Measurements from ENCODE around the gene ZNF566. TPM values are rescaled to one million over a fixed set of nuclear protein-coding genes. Genes with fewer than 3 reads are reported as not detected.
A peak's percentile ranks its signal among the peaks of the same experiment; 100 is the strongest.

ZNF566 gene
- total RNA-seq (1 to 10 TPM; 8.2 to 9.0 TPM), polyA plus RNA-seq (12.9 TPM)

DNA sequence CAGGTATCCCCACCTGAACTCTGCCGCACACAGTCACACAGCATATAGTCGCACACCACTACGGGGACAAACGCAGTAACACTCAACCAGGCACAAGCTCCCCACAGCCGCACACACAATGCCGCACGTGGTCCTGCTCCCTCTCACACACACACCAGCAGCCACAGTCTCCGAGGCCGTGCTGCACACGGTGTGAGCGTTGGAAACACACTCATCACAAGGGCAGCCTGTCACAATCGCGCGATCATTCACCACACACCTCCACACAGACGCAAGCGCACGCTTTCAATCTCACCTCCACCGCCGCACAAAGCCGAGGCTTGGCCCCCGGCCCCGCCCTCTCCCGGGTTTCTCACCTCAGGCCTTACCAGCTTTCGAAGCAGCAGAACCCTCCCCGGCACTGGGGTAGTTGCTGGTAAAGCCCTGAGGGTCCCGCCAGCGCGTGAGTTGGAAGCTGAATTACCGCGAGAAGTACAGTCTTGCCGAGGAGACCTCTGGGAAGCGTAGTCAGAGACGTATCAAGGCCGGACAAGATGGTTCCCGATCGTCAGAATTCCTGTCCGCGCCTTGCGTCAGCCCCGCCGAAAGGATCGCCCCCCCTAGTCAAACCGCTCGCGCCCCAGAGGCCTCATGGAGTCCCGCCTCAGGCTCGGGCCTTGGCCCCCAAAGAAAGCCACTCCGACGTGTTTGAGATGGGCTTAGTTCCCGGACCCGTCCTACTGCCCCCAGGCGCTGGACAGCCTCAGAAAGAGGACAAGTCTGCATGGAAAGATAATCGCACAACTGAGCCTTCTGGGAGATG, at the start of gene ZNF566:
TSS of gene ZNF566 (minus strand) at position 444 of the 802 bp plus-strand sequence. CDS start 13,004 bp downstream, outside the sequence.
- peaks cover 0 to 14% (median 11%) of the 10 kb centered on the region in 5 donors for H3K9me3 Mint-ChIP-seq
- H3K4me1 Mint-ChIP-seq, result peaks cover 34 to 42% (median 40%) of the 10 kb centered on the region in 3 donors
- no peaks in the 10 kb centered on the region for H3K9me3 ChIP-seq (ENCODE audit: low read length)
- H3K36me3 Mint-ChIP-seq, result peaks cover 3 to 25% (median 17%) of the 10 kb centered on the region in 3 donors
- H3K4me3 ChIP-seq (ENCODE audit: low read length), result peak within 1 kb of the TSS; percentile 99
- H3K36me3 ChIP-seq (ENCODE audit: insufficient read depth, low read length), result no peaks in the 10 kb centered on the region
- H3K27ac Mint-ChIP-seq, result peak within 1 kb of the TSS; percentile 95 to 100 (median 98)
- peaks cover 0 to 4% of the 10 kb centered on the region in 2 donors for H3K27me3 Mint-ChIP-seq
- DNase-seq, result peak; percentile 84 to 97 (median 95)
- H3K4me1 ChIP-seq (ENCODE audit: insufficient read depth, low read length), result peaks cover 15% of the 10 kb centered on the region
- peak within 1 kb of the TSS; percentile 90 for H3K27ac ChIP-seq (ENCODE audit: low read depth, low read length)
- ChIA-PET CTCF (interaction anchor here (0.9 kb wide), 1 partner anchor 361 kb away, joined by 3 read pairs; no protein-coding TSS in a partner anchor), POLR2A (interaction anchor here (0.5 to 2.3 kb wide), 10 partner anchors 32 to 364 kb away, joined by 3 to 24 read pairs (median 8); partner anchors contain the start of genes ZNF146, ZNF260, ZNF382 and ZNF461)
- no peaks in the 10 kb centered on the region for H3K27me3 ChIP-seq (ENCODE audit: insufficient read depth, low read length, poor library complexity, severe bottlenecking)
- H3K4me3 Mint-ChIP-seq, result peak within 1 kb of the TSS; percentile 92 to 100 (median 98)

DNA sequence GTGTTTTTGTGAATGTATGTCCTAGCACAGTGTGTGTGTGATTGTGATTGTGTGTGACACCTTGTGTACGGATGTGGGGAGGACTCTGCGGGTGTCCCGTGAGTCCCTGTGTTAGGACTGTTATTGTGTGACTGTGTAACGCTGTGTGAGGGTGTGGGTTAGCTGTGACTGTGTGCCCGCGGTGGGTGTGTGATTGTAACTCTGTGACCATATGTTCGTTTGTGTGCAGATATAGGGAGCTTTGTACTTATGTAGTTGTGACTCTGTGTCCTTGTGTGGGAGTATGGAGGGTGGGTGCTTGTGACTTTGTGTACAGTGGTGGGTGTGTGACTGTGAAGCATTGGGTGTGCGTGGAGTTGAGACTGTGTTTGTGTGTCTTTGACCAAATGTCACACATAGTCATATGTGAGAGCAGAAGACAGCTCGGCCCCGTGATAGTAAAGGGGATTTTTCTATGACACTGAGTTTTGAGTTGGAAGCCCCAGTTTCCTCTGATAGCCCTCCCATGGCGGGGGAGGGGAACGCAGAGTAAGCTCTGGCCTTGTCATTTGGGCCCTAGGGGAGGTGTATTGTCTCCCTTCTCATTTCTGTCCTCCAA, 39.7 kb upstream of the ZNF566 start:
- H3K27ac ChIP-seq (ENCODE audit: low read depth, low read length), result peak overlapping the region; percentile 86

DNA sequence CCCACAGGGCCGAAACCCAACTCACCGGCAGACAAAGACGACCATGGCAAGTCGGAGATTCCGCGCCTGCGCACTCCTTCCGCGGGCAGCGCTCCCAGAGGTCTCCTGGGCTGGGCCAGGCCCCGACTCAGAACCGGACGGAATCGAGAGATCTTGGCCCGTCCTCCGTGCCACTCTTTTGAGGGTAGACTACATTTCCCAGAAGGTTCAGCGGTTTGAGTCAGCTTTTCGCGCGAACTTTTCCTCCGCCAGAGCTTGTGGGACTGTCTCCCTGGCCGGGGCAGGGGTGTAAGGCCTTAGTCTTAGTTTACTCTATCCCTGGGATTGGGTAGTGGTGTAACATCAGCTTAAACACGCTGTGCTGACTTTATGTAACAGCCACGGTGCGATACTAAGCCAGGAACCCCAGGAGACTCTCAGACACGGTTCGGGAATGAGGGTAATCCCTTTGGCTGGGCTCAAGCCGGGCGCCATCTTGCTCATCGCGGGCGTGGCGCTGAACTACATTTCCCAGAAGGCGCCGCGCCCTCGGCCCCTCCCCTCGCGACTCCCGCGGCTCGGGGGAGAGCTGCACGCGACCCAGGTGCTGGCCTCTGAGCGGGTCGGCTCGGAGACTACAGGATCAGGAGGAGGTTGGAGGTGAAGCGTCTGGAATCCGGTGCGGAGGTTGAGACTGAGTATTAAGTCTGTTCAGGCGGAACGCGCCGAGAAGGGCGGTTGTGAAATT, 39.0 kb upstream of the ZNF566 start, which contains the start of gene ZNF260:
TSS of gene ZNF260 (minus strand) at position 78 of the 727 bp plus-strand sequence. CDS start 13,033 bp downstream, outside the sequence.
- H3K9me3 Mint-ChIP-seq, result peaks cover 6 to 59% (median 33%) of the 10 kb centered on the region in 5 donors
- POLR2A ChIA-PET, result interaction anchor here (0.6 to 2.7 kb wide), 10 partner anchors 39 to 689 kb away, joined by 3 to 24 read pairs (median 6); partner anchors contain the start of genes ZNF146, ZNF345, ZNF382 and ZNF383
- Histone ChIP-seq H3K4me1 (ENCODE audit: insufficient read depth, low read length) (peaks cover 20% of the 10 kb centered on the region), H3K27ac (ENCODE audit: low read depth, low read length) (peak within 1 kb of the TSS; percentile 86), H3K36me3 (ENCODE audit: insufficient read depth, low read length) (peaks cover 7% of the 10 kb centered on the region), H3K4me3 (ENCODE audit: low read length) (peak within 1 kb of the TSS; percentile 97), H3K9me3 (ENCODE audit: low read length) (peaks cover 6% of the 10 kb centered on the region), H3K27me3 (ENCODE audit: insufficient read depth, low read length, poor library complexity, severe bottlenecking) (no peaks in the 10 kb centered on the region)
- CTCF ChIA-PET, result interaction anchor here (0.6 to 1.0 kb wide), 2 partner anchors 225 to 313 kb away, joined by 3 read pairs; partner anchors contain the start of gene ZNF146
- H3K27ac Mint-ChIP-seq, result peak within 1 kb of the TSS; percentile 75 to 98 (median 96)
- H3K4me3 Mint-ChIP-seq, result peak within 1 kb of the TSS; percentile 96 to 99 (median 98)
- peaks cover 0 to 2% of the 10 kb centered on the region in 2 donors for H3K27me3 Mint-ChIP-seq
- peaks cover 16 to 49% (median 43%) of the 10 kb centered on the region in 3 donors for H3K36me3 Mint-ChIP-seq
- DNase-seq, result peak; percentile 87 to 92 (median 91)
- peaks cover 23 to 32% (median 28%) of the 10 kb centered on the region in 3 donors for H3K4me1 Mint-ChIP-seq

More for the DNA sequence above, 39.7 kb upstream of the ZNF566 start:
- H3K4me3 Mint-ChIP-seq, result peak overlapping the region; percentile 96 to 99 (median 98)
- H3K27ac Mint-ChIP-seq, result peak overlapping the region; percentile 75 to 98 (median 96)
- Histone ChIP-seq H3K27me3 (ENCODE audit: insufficient read depth, low read length, poor library complexity, severe bottlenecking) (no peaks in the 10 kb centered on the region), H3K4me1 (ENCODE audit: insufficient read depth, low read length) (peaks cover 20% of the 10 kb centered on the region), H3K36me3 (ENCODE audit: insufficient read depth, low read length) (peaks cover 7% of the 10 kb centered on the region), H3K4me3 (ENCODE audit: low read length) (peak overlapping the region; percentile 97), H3K9me3 (ENCODE audit: low read length) (peaks cover 10% of the 10 kb centered on the region)
- CTCF ChIA-PET, result interaction anchor here (0.6 kb wide), 1 partner anchor 840 kb away, joined by 3 read pairs; no protein-coding TSS in a partner anchor
- H3K4me1 Mint-ChIP-seq, result peaks cover 23 to 32% (median 28%) of the 10 kb centered on the region in 3 donors
- POLR2A ChIA-PET, result interaction anchor here (0.6 to 2.7 kb wide), 8 partner anchors 40 to 689 kb away, joined by 3 to 24 read pairs (median 6); partner anchors contain the start of genes ZNF146, ZNF345, ZNF382 and ZNF383
- H3K27me3 Mint-ChIP-seq, result peaks cover 0 to 2% of the 10 kb centered on the region in 2 donors
- H3K9me3 Mint-ChIP-seq, result peaks cover 9 to 60% (median 34%) of the 10 kb centered on the region in 5 donors
- peaks cover 16 to 50% (median 45%) of the 10 kb centered on the region in 3 donors for H3K36me3 Mint-ChIP-seq
- DNase-seq, result peak in 4 of 5 donors; percentile 1 to 49 (median 16)

DNA sequence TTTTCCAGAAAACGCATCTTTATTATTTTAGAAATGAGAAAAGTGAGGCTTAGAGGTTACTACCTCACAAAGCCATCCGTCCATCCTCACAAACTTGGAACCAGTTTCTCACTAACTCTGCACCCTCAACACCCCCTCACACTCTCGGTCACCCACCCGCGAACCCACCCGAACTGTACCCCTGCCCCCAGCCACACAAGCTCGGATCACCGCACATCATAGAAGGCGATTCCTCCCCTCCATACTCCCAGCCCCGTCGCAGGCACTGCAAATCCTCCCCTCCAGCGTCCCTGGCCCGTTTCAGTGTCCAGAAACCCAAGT, 38.5 kb upstream of the ZNF566 start:
- peak overlapping the region; percentile 86 for H3K27ac ChIP-seq (ENCODE audit: low read depth, low read length)
- no peak for DNase-seq
- POLR2A ChIA-PET, result interaction anchor here (0.9 to 2.7 kb wide), 7 partner anchors 39 to 690 kb away, joined by 5 to 24 read pairs (median 6); partner anchors contain the start of genes ZNF146, ZNF345, ZNF382 and ZNF383
- peak overlapping the region; percentile 96 to 99 (median 98) for H3K4me3 Mint-ChIP-seq
- no peaks in the 10 kb centered on the region for H3K27me3 ChIP-seq (ENCODE audit: insufficient read depth, low read length, poor library complexity, severe bottlenecking)
- peaks cover 20 to 50% (median 44%) of the 10 kb centered on the region in 3 donors for H3K36me3 Mint-ChIP-seq
- peaks cover 28 to 32% (median 28%) of the 10 kb centered on the region in 3 donors for H3K4me1 Mint-ChIP-seq
- CTCF ChIA-PET, result interaction anchor here (1.0 kb wide), 1 partner anchor 313 kb away, joined by 3 read pairs; the partner anchor contains the start of gene ZNF146
- peaks cover 9 to 60% (median 34%) of the 10 kb centered on the region in 5 donors for H3K9me3 Mint-ChIP-seq
- H3K27me3 Mint-ChIP-seq, result peaks cover 0 to 2% of the 10 kb centered on the region in 2 donors
- peak overlapping the region; percentile 97 for H3K4me3 ChIP-seq (ENCODE audit: low read length)
- peak overlapping the region; percentile 75 to 98 (median 96) for H3K27ac Mint-ChIP-seq
- peaks cover 8% of the 10 kb centered on the region for H3K9me3 ChIP-seq (ENCODE audit: low read length)
- H3K4me1 ChIP-seq (ENCODE audit: insufficient read depth, low read length), result peaks cover 20% of the 10 kb centered on the region
- peaks cover 12% of the 10 kb centered on the region for H3K36me3 ChIP-seq (ENCODE audit: insufficient read depth, low read length)

DNA sequence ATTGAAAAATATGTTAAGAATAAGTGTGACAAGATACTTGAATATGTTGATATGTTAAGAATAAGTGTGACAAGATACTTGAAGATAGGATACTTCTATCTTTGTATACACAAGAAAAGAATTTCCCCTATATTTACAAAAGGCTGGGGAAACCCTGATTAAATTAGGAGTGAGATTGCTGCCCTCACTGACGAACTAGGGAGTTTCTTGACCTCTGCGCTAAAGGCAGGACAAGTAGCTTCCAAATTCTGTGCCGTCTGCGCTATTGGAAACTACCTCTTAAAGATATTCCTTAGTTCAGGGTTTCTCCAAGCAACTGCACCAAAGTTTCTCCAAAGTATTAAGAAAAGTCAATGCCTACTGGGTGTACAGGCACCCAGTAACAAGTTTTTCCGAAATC, 38.0 kb upstream of the ZNF566 start:
- peaks cover 20% of the 10 kb centered on the region for H3K4me1 ChIP-seq (ENCODE audit: insufficient read depth, low read length)
- H3K27me3 ChIP-seq (ENCODE audit: insufficient read depth, low read length, poor library complexity, severe bottlenecking), result no peaks in the 10 kb centered on the region
- ChIA-PET CTCF (interaction anchor here (1.0 kb wide), 1 partner anchor 312 kb away, joined by 3 read pairs; the partner anchor contains the start of gene ZNF146), POLR2A (interaction anchor here (0.9 to 2.7 kb wide), 4 partner anchors 38 to 312 kb away, joined by 5 to 24 read pairs (median 8); partner anchors contain the start of genes ZNF146, ZNF382, ZNF529 and ZNF565)
- peak overlapping the region; percentile 97 for H3K4me3 ChIP-seq (ENCODE audit: low read length)
- H3K36me3 Mint-ChIP-seq, result peaks cover 23 to 51% (median 46%) of the 10 kb centered on the region in 3 donors
- peak overlapping the region in 4 of 8 donors; percentile 11 to 98 (median 86) for H3K27ac Mint-ChIP-seq
- peaks cover 11% of the 10 kb centered on the region for H3K9me3 ChIP-seq (ENCODE audit: low read length)
- H3K27ac ChIP-seq (ENCODE audit: low read depth, low read length), result peak overlapping the region; percentile 86
- peaks cover 28 to 32% (median 29%) of the 10 kb centered on the region in 3 donors for H3K4me1 Mint-ChIP-seq
- peaks cover 16% of the 10 kb centered on the region for H3K36me3 ChIP-seq (ENCODE audit: insufficient read depth, low read length)
- peaks cover 11 to 59% (median 35%) of the 10 kb centered on the region in 5 donors for H3K9me3 Mint-ChIP-seq
- H3K27me3 Mint-ChIP-seq, result peaks cover 0 to 2% of the 10 kb centered on the region in 2 donors
- DNase-seq, result no peak
- H3K4me3 Mint-ChIP-seq, result peak overlapping the region; percentile 84 to 99 (median 97)

DNA sequence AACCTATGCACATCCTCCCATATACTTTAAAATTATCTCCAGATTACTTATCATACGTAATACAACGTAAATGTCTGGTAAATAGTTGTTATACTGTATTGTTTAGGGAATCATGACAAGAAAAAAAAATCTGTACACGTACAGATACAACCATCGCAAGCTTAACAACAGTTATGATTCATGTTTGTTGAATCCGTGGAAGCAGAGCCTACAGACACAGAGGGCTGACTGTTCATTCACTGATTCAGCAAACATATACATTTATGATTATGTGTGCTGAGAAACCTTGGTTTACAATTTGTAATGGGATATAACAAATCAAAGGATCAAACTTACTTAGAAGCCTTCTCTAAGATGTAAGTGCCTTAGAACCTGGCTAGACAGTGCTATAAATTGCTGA, 37.2 kb upstream of the ZNF566 start:
- CTCF ChIA-PET, result no interaction called here
- H3K4me3 Mint-ChIP-seq, result peak overlapping the region; percentile 29 to 98 (median 96)
- peaks cover 0 to 2% of the 10 kb centered on the region in 2 donors for H3K27me3 Mint-ChIP-seq
- H3K4me1 ChIP-seq (ENCODE audit: insufficient read depth, low read length), result peaks cover 20% of the 10 kb centered on the region
- peaks cover 23 to 48% (median 47%) of the 10 kb centered on the region in 3 donors for H3K36me3 Mint-ChIP-seq
- peaks cover 28 to 32% (median 29%) of the 10 kb centered on the region in 3 donors for H3K4me1 Mint-ChIP-seq
- no peak overlapping the region for H3K4me3 ChIP-seq (ENCODE audit: low read length)
- H3K36me3 ChIP-seq (ENCODE audit: insufficient read depth, low read length), result peaks cover 16% of the 10 kb centered on the region
- no peak overlapping the region for H3K27ac ChIP-seq (ENCODE audit: low read depth, low read length)
- no peak for DNase-seq
- H3K9me3 Mint-ChIP-seq, result peaks cover 11 to 62% (median 36%) of the 10 kb centered on the region in 5 donors
- POLR2A ChIA-PET, result interaction anchor here (2.7 kb wide), 1 partner anchor 38 kb away, joined by 24 read pairs; the partner anchor contains the start of gene ZNF566
- peak overlapping the region in 6 of 8 donors; percentile 8 to 78 (median 38) for H3K27ac Mint-ChIP-seq
- H3K27me3 ChIP-seq (ENCODE audit: insufficient read depth, low read length, poor library complexity, severe bottlenecking), result no peaks in the 10 kb centered on the region
- H3K9me3 ChIP-seq (ENCODE audit: low read length), result peaks cover 11% of the 10 kb centered on the region
